Esophagus muscularis mucosa (tissue), 2 donors: ENCODE results near the gene UVSSA.

Source experiments
- POLR2A ChIP-seq: fragments of 450-650 bp; IDR thresholded peaks from one replicate; pipeline ENCODE4 v1.6.1; 2017; ENCODE audit warnings: antibody characterized with exemption, moderate library complexity, mild to moderate bottlenecking, low read depth
- POLR2AphosphoS5 ChIP-seq, 2 donors: sonication (generic); formaldehyde crosslinking; IDR thresholded peaks; one replicate each; pipeline ENCODE4 v1.6.1; 2017; ENCODE audit warnings: antibody characterized with exemption in 2 of 2

DNA sequence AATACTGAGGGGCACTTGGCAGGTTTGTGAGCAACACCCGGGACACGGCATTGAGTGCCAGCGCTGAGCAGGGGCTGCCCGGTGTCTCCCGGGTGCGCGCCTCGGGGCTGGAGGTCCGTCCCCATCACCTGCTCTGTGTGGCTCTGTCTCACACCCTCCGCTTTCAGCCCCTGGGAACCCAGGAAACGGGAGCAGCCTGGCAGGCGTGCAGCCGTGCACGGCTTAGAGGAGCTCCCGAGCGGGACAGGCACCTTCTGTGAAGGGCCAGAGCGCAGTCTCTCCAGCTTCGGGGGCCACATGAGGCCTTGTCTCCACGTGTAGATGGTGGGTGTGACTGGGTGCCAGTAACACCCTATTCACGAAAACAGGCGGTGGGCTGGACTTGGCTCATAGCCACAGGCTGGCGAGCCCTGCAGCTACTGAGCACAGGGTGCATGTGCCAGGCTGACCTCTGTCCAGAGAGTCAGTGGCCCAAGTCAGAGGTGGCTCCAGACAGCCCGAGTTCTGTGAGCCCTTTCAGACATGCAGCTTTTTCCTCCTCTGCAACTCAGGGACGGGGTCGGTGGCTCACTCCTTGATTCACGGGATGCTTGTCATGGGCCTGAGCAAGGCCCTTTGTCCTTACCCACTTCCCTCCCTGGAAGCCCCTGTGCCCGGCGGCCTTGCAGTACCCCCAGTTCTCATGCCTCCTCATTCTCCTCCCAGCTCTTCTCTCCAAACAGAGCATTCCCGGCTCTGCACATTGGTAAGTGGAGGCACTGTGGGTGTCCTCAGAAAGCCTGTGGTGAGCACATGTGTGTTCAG is 23.5 kb downstream of the UVSSA start:
- TF ChIP-seq POLR2A (no peak), POLR2AphosphoS5 (IDR thresholded peaks at IDR 0.05) (no peak)
